GM12878 (cell line): ENCODE results near the gene KDM2A. TPM values are rescaled to one million over a fixed set of nuclear protein-coding genes. Genes with fewer than 3 reads are reported as not detected.

Source experiments
- ATAC-seq: fragments of 200-7000 bp; cut with Tn5 transposase; 3 replicates; pipeline ENCODE4 v1.9.1; 2020; ENCODE audit warnings: mild to moderate bottlenecking, moderate library complexity
- Bru-seq: library from RNA; stranded (reverse); fragments of 400-500 nt; gene quantifications from one replicate; lab custom pipeline; 2021; lab: Mats Ljungman, UMichigan
- BruChase-seq, 2 experiments: library from RNA; stranded (reverse); fragments of 400-500 nt; gene quantifications; one replicate each; lab custom pipeline; 2021; lab: Mats Ljungman, UMichigan
- BruUV-seq: library from RNA; stranded (reverse); fragments of 400-500 nt; replicated peaks from 2 replicates; lab custom pipeline; 2021; lab: Mats Ljungman, UMichigan
- CTCF ChIA-PET: fragments of 300-600 bp; sonication (Branson Sonifier 250); formaldehyde crosslinking; extraction: SDS; loops from one replicate; lab custom pipeline; 2021; ENCODE audit warnings: inconsistent platforms; lab: Yijun Ruan, JAX
- POLR2A ChIA-PET: fragments of 350-600 bp; formaldehyde crosslinking; extraction: SDS; loops from one replicate; lab custom pipeline; 2021; ENCODE audit warnings: inconsistent platforms; lab: Charles Lee
- RAD21 ChIA-PET: fragments of 300-600 bp; sonication (Branson Sonifier 250); formaldehyde crosslinking; loops from one replicate; lab custom pipeline; 2023; ENCODE audit warnings: antibody characterized with exemption; ENCODE audit not compliant: unreplicated experiment; lab: Charles Lee
- SMC1A ChIA-PET: fragments of 300-600 bp; sonication (Branson Sonifier 250); formaldehyde crosslinking; loops from one replicate; lab custom pipeline; 2023; ENCODE audit not compliant: unreplicated experiment, uncharacterized antibody; lab: Charles Lee
- DNase-seq: peaks from one replicate; pipeline ENCODE4 v3.0.0-alpha.2; 2011; ENCODE audit warnings: low read depth, low spot score
- FAIRE-seq: peaks from 3 replicates; lab custom pipeline; 2011; peaks lifted over from hg19 to GRCh38; lab: Jason Lieb, UNC
- H2AFZ ChIP-seq: 2 replicates; pipeline ENCODE4 v1.6.0; 2011; ENCODE audit warnings: low read depth, low read length, control low read depth; ENCODE audit not compliant: control insufficient read depth
- H3K27ac ChIP-seq: 2 replicates; pipeline ENCODE4 v1.5.1; 2011; ENCODE audit warnings: control low read depth; ENCODE audit not compliant: control insufficient read depth, insufficient read depth
- H3K27me3 ChIP-seq, 2 experiments: replicated peaks in 1 of 2; 2 replicates each; pipeline versions ENCODE4 v1.6.0 to v1.6.1; 2011; ENCODE audit warnings: low read length in 1 of 2; ENCODE audit not compliant: control insufficient read depth in 2 of 2, insufficient read depth in 2 of 2
- H3K36me3 ChIP-seq, 2 experiments: 2 replicates each; pipeline ENCODE4 v1.5.1; 2011; ENCODE audit warnings: low read length in 1 of 2; ENCODE audit not compliant: control insufficient read depth in 2 of 2, insufficient read depth in 2 of 2
- H3K4me1 ChIP-seq: 2 replicates; pipeline ENCODE4 v1.6.1; 2011; ENCODE audit warnings: mild to moderate bottlenecking, low read length, moderate library complexity, mixed read lengths; ENCODE audit not compliant: control insufficient read depth, insufficient read depth
- H3K4me2 ChIP-seq: 2 replicates; pipeline ENCODE4 v1.6.0; 2011; ENCODE audit warnings: control low read depth; ENCODE audit not compliant: control insufficient read depth, insufficient read depth
- H3K4me3 ChIP-seq: fragments of 200-600 bp; sonication (generic); 2 replicates; pipeline ENCODE4 v1.5.1; 2016
- H3K79me2 ChIP-seq: 2 replicates; pipeline ENCODE4 v1.6.0; 2011; ENCODE audit warnings: low read length; ENCODE audit not compliant: control insufficient read depth, insufficient read depth
- H3K9ac ChIP-seq: 2 replicates; pipeline ENCODE4 v1.8.0; 2011; ENCODE audit warnings: low read length, control low read depth, mixed read lengths; ENCODE audit not compliant: control insufficient read depth, insufficient read depth
- H3K9me3 ChIP-seq: replicated peaks from 3 replicates; pipeline ENCODE4 v1.5.1; 2011; ENCODE audit warnings: mild to moderate bottlenecking, low read length; ENCODE audit not compliant: control insufficient read depth, insufficient read depth
- H4K20me1 ChIP-seq: 2 replicates; pipeline ENCODE4 v1.6.0; 2011; ENCODE audit not compliant: control insufficient read depth, insufficient read depth
- CHD1 ChIP-seq: IDR thresholded peaks from 2 replicates; pipeline ENCODE4 v1.6.1; 2012; ENCODE audit warnings: low read depth, low read length, improper control_type of control experiment
- CREB1 ChIP-seq: IDR thresholded peaks from 2 replicates; pipeline ENCODE4 v1.6.1; 2012; ENCODE audit warnings: low read depth, mild to moderate bottlenecking, inconsistent platforms
- CREM ChIP-seq: IDR thresholded peaks from 2 replicates; pipeline ENCODE4 v1.6.1; 2014; ENCODE audit warnings: antibody characterized with exemption, low read depth
- HCFC1 ChIP-seq: fragments of 150-350 bp; IDR thresholded peaks from 2 replicates; pipeline ENCODE4 v1.6.1; 2014; ENCODE audit warnings: low read length
- HDGF ChIP-seq: fragments of 450-650 bp; IDR thresholded peaks from 2 replicates; pipeline ENCODE4 v1.6.1; 2016; ENCODE audit warnings: antibody characterized with exemption
- IKZF1 ChIP-seq: fragments of 450-650 bp; conservative IDR thresholded peaks from 2 replicates; pipeline ENCODE4 v1.6.1; 2017; ENCODE audit warnings: antibody characterized with exemption, mild to moderate bottlenecking
- IKZF2 ChIP-seq, 2 experiments: fragments of 450-650 bp; IDR thresholded peaks; 2 replicates each; pipeline ENCODE4 v1.6.1; 2017; ENCODE audit warnings: mild to moderate bottlenecking in 2 of 2, moderate library complexity in 2 of 2
- JUNB ChIP-seq: IDR thresholded peaks from 2 replicates; pipeline ENCODE4 v1.6.1; 2016; ENCODE audit warnings: antibody characterized with exemption, mild to moderate bottlenecking
- JUND ChIP-seq: IDR thresholded peaks from 2 replicates; pipeline ENCODE4 v1.6.1; 2012; ENCODE audit warnings: low read depth, mild to moderate bottlenecking, low read length, improper control_type of control experiment, moderate library complexity
- KLF5 ChIP-seq: fragments of 450-650 bp; IDR thresholded peaks from 2 replicates; pipeline ENCODE4 v1.6.1; 2014; ENCODE audit warnings: mild to moderate bottlenecking; ENCODE audit not compliant: partially characterized antibody
- MXI1 ChIP-seq: fragments of 150-350 bp; IDR thresholded peaks from 2 replicates; pipeline ENCODE4 v1.6.1; 2011; ENCODE audit warnings: low read depth, mild to moderate bottlenecking, inconsistent platforms, low read length, improper control_type of control experiment
- PAX5 ChIP-seq: IDR thresholded peaks from 2 replicates; pipeline ENCODE4 v1.6.1; 2011; ENCODE audit warnings: low read depth, low read length, borderline replicate concordance
- TAF1 ChIP-seq: IDR thresholded peaks from 2 replicates; pipeline ENCODE4 v1.6.1; 2011; ENCODE audit warnings: mild to moderate bottlenecking, low read depth, low read length, borderline replicate concordance
- YY1 ChIP-seq: IDR thresholded peaks from 2 replicates; pipeline ENCODE4 v1.6.1; 2011; ENCODE audit warnings: low read depth, mild to moderate bottlenecking, low read length
- WGBS: methylation state at CpG from one replicate; pipeline ENCODE4 v1.1.6; 2016; ENCODE audit warnings: low lambda C conversion rate; ENCODE audit not compliant: insufficient replicate concordance, insufficient coverage; ENCODE audit errors: missing lambda C conversion rate; 5-methylcytosine and 5-hydroxymethylcytosine counted together
- in situ Hi-C: fragments of 300-500 bp; cut with MboI; formaldehyde crosslinking; loops from 9 replicates; pipeline ENCODE4 v1.14.3; 2018; ENCODE audit warnings: mixed read lengths
- intact Hi-C: fragments of 100-400 bp; cut with micrococcal nuclease; formaldehyde crosslinking; loops from one replicate; pipeline ENCODE4 v1.14.2; 2022; ENCODE audit not compliant: unreplicated experiment
- long read RNA-seq, 2 experiments: library from polyadenylated mRNA; unstranded; transcript quantifications; one replicate each; pipeline ENCODE4 v2.0.0, GENCODE V29; 2019 to 2020
- polyA minus RNA-seq, 3 experiments: library from RNA; depleted of rRNA, polyadenylated mRNA; stranded (reverse); fragments of >200 nt; gene quantifications; 2 replicates each; pipeline ENCODE4 v1.2.3, GENCODE V29; 2011
- polyA plus RNA-seq, 11 experiments: library from polyadenylated mRNA; depleted of rRNA in 4 of 11; unstranded in 6 of 11; stranded (reverse) in 5 of 11; fragments of >200 nt; fragmentation: Nextera tagmentation in 4 of 11; fragmentation: Illumina TruSeq in 1 of 11; extraction: Ambion mirVana in 4 of 11; extraction: Trizol in 1 of 11; gene quantifications; 1 replicate in 1 of 11; 2 replicates in 10 of 11; pipeline versions ENCODE4 v1.2.1 to v1.2.3, GENCODE V29; 2011 to 2016; ENCODE audit warnings: inconsistent platforms in 2 of 11, missing spikeins in 2 of 11, low read depth in 1 of 11
- total RNA-seq, 4 experiments: library from RNA; depleted of rRNA in 3 of 4; stranded (reverse); fragments of >200 nt in 3 of 4; fragmentation: Illumina TruSeq in 1 of 4; extraction: Trizol in 1 of 4; gene quantifications; 2 replicates each; pipeline versions ENCODE4 v1.2.1 to v1.2.3, GENCODE V29; 2013 to 2021
- TF ChIP-seq, protein P1 (sequence below), 3 experiments: IDR thresholded peaks in 2 of 3; conservative IDR thresholded peaks in 1 of 3; 2 replicates each; pipeline ENCODE4 v1.5.1; 2011; ENCODE audit warnings: low read depth in 3 of 3, low read length in 3 of 3, mild to moderate bottlenecking in 3 of 3, control low read depth in 2 of 3, moderate library complexity in 2 of 3, inconsistent platforms in 1 of 3, mixed read lengths in 1 of 3; ENCODE audit not compliant: control insufficient read depth in 2 of 3, insufficient read depth in 1 of 3; ENCODE audit errors: extremely low read depth in 1 of 3

KDM2A gene
- 275 and 292 TPM in 2 replicates for total RNA-seq (2013; cell fraction: nucleolus; rRNA removed)
- total RNA-seq (2014; rRNA removed) (32.5 and 41.1 TPM in 2 replicates), total RNA-seq (2014; rRNA removed; fragmentation: Illumina TruSeq; extraction: Trizol) (41.0 and 42.0 TPM in 2 replicates), total RNA-seq (2021) (62.0 and 69.3 TPM in 2 replicates), polyA plus RNA-seq (2011; rRNA removed) (34.2 and 66.1 TPM in 2 replicates), polyA plus RNA-seq (2014; fragmentation: Illumina TruSeq; extraction: Trizol) (53.7 and 65.7 TPM in 2 replicates), polyA plus RNA-seq (2014; fragmentation: Nextera tagmentation; extraction: Ambion mirVana) (10 to 100 TPM; 10.5 to 13.0 TPM), polyA plus RNA-seq (2014; rRNA removed) (43.2 and 49.2 TPM in 2 replicates), polyA plus RNA-seq (2016; fragmentation: Nextera tagmentation; extraction: Ambion mirVana) (10 to 100 TPM; 19.0 to 21.8 TPM), polyA minus RNA-seq (2011; rRNA and poly(A)+ RNA removed) (111 and 140 TPM in 2 replicates), Bru-seq, nascent RNA (percentile 89 among the genes with signal in this experiment), BruChase-seq, experiment 1, labeled RNA remaining after a 6-hour chase (percentile 87 among the genes with signal in this experiment), BruChase-seq, experiment 2, labeled RNA remaining after a 2-hour chase (percentile 89 among the genes with signal in this experiment)
- 35.7 TPM for polyA plus RNA-seq (2011; ENCODE audit: low read depth)
- polyA plus RNA-seq (2011; cell fraction: cytosol; rRNA removed) = 57.6 and 60.4 TPM in 2 replicates
- 202 and 220 TPM in 2 replicates for polyA plus RNA-seq (2011; cell fraction: nucleus; rRNA removed)
- 48.6 and 55.0 TPM in 2 replicates for polyA plus RNA-seq (2012)
- 40.4 and 41.4 TPM in 2 replicates for polyA minus RNA-seq (2011; cell fraction: cytosol; rRNA and poly(A)+ RNA removed)
- polyA minus RNA-seq (2011; cell fraction: nucleus; rRNA and poly(A)+ RNA removed) = 62.4 and 103 TPM in 2 replicates
- long read RNA-seq, experiment 1, partial matches to known transcripts = 2 of 4 reads
- long read RNA-seq, experiment 1, other reads (novel, unspliced or antisense) = 2 of 4 reads
- long read RNA-seq, experiment 2, partial matches to known transcripts = 5 of 47 reads
- long read RNA-seq, experiment 2, other reads (novel, unspliced or antisense) = 42 of 47 reads

DNA sequence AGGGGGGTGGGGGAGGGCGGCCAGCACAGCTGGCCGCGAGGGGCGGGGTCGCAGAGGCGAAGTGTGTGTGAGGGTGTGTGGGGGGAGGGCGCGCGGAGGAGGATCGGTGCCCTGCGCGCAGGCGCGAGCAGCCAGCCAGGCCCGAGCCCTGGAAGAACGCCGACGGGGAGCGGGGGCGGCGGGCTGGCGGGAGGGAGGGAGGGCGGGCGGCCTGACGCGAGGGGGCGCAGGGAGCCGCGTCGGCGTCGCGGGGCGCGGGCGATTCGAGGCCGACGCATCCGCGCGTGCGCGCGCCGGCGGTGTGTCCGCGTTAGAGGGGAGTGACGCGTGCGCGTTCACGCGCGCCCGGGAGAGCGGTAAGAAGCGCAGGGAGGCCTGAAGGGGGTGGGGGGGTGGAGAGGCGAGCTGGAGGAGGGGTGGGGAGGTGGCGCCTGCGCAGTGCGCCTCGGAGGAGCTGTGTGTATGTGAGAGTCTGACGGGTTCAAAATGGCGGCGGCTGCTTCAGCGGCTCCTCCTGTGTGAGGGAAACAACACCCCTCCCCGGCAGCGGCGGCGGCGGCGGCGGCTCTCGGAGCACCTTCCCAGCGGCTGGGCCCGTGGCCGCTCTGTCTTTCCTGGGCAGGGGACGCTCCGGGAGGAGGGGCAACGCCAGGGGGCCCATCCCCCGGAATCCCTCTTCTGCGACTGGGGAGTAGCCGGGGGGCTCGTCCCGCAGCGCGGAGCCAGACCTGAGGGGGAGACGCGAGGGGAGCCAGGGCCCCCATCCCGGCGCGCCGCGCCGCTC is at the start of gene KDM2A:
KDM2A (plus strand) TSS at position 463 of the 784 bp plus-strand sequence. CDS start 2,054 bp downstream, outside the sequence.
- Histone ChIP-seq H3K27ac (peak within 1 kb of the TSS; percentile 94), H3K4me3 (peak within 1 kb of the TSS; percentile 93), H3K9ac (peak within 1 kb of the TSS; percentile 88), H4K20me1 (no peaks in the 10 kb centered on the region), H3K4me1 (peaks cover 26% of the 10 kb centered on the region), H3K79me2 (peaks cover 48% of the 10 kb centered on the region), H3K4me2 (peak within 1 kb of the TSS; percentile 88), H3K27me3 (no peaks in the 10 kb centered on the region), H3K9me3 (no peaks in the 10 kb centered on the region), H3K36me3 (peaks cover 0 to 9% of the 10 kb centered on the region in 2 experiments; a peak in 1 of 4 replicates), H2AFZ (peak within 1 kb of the TSS; percentile 86)
- ChIA-PET POLR2A (interaction anchor here (0.6 to 1.0 kb wide), 3 partner anchors 8 to 169 kb away, joined by 3 to 4 read pairs (median 3); no protein-coding TSS in a partner anchor), SMC1A (interaction anchor here (1.0 kb wide), 2 partner anchors 18 to 19 kb away, joined by 3 read pairs; no protein-coding TSS in a partner anchor), RAD21 (interaction anchor here (0.8 to 1.2 kb wide), 9 partner anchors 13 to 254 kb away, joined by 3 to 11 read pairs (median 3); partner anchors contain the start of genes CLCF1 and POLD4), CTCF (interaction anchor here (0.7 to 2.0 kb wide), 5 partner anchors 24 to 234 kb away, joined by 3 to 7 read pairs (median 4); partner anchors contain the start of gene POLD4)
- ATAC-seq (peak; percentile 81), FAIRE-seq (peak; percentile 41), DNase-seq (peak; percentile 95)
- under 1% methylated on average over 39 of the region's 97 CpGs for WGBS
- in situ Hi-C loops = no loop called here
- BruUV-seq = no TSS peak
- intact Hi-C loops = loop anchor here (5.0 kb wide), 1 partner anchor 37 kb away; no protein-coding TSS in a partner anchor
- TF ChIP-seq JUND (no peak), HCFC1 (peak; percentile 32; the same call in 1 of the 2 replicates), MXI1 (peak; percentile 43; the same call in 1 of the 2 replicates), TAF1 (peak; percentile 92; the same call in 1 of the 2 replicates), IKZF1 (peak; percentile 41), CHD1 (no peak), CREM (peak; percentile 45), YY1 (peak; percentile 97), KLF5 (no peak), JUNB (no peak), IKZF2 (IDR thresholded peaks at IDR 0.05) (no peak), CREB1 (peak; percentile 84), PAX5 (peak; percentile 33; the same call in 1 of the 2 replicates), HDGF (no peak)
- TF ChIP-seq, protein P1, sequence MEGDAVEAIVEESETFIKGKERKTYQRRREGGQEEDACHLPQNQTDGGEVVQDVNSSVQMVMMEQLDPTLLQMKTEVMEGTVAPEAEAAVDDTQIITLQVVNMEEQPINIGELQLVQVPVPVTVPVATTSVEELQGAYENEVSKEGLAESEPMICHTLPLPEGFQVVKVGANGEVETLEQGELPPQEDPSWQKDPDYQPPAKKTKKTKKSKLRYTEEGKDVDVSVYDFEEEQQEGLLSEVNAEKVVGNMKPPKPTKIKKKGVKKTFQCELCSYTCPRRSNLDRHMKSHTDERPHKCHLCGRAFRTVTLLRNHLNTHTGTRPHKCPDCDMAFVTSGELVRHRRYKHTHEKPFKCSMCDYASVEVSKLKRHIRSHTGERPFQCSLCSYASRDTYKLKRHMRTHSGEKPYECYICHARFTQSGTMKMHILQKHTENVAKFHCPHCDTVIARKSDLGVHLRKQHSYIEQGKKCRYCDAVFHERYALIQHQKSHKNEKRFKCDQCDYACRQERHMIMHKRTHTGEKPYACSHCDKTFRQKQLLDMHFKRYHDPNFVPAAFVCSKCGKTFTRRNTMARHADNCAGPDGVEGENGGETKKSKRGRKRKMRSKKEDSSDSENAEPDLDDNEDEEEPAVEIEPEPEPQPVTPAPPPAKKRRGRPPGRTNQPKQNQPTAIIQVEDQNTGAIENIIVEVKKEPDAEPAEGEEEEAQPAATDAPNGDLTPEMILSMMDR (IDR thresholded peaks at IDR 0.05 in 2 of 3, conservative IDR thresholded peaks at IDR 0.05 in 1 of 3; ENCODE audit: control insufficient read depth in 2 of 3, extremely low read depth in 1 of 3, insufficient read depth in 1 of 3, low read depth in 3 of 3, low read length in 3 of 3) = peak in 1 of 3 experiments; percentile 35; a peak in 1 of 6 replicates
